Activated CD8-positive, alpha-beta T cell treated with anti-CD3 and anti-CD28 coated beads for 36 hours (primary cell): Measurements from ENCODE around the gene HSD17B1. TPM values are rescaled to one million over a fixed set of nuclear protein-coding genes. Genes with fewer than 3 reads are reported as not detected.
"Not testable (repeated sequence)": the region's sequence is repeated elsewhere in the genome, so short reads cannot be mapped to it uniquely, and the experiment has no call there.

ENCODE experiments used
- ATAC-seq: fragments of 200-7000 bp; cut with Tn5 transposase; one replicate; pipeline ENCODE4 v1.10.0; 2021; ENCODE audit warnings: mild to moderate bottlenecking, moderate library complexity
- CTCF ChIA-PET: fragments of 350-600 bp; sonication (Branson Sonifier 250); formaldehyde crosslinking; loops from one replicate; lab custom pipeline; 2021; ENCODE audit warnings: antibody characterized with exemption; lab: Charles Lee
- POLR2A ChIA-PET: fragments of 350-600 bp; sonication (Branson Sonifier 250); formaldehyde crosslinking; loops from one replicate; lab custom pipeline; 2021; ENCODE audit warnings: antibody characterized with exemption; lab: Charles Lee
- DNase-seq: peaks from one replicate; pipeline ENCODE4 v3.0.0-alpha.2; 2020
- H3K27ac Mint-ChIP-seq: one replicate; pipeline ENCODE4 v1.8.0; 2021; ENCODE audit warnings: mild to moderate bottlenecking, mixed read lengths
- H3K27me3 Mint-ChIP-seq: one replicate; pipeline ENCODE4 v1.8.0; 2021; ENCODE audit warnings: mixed read lengths
- H3K36me3 Mint-ChIP-seq: one replicate; pipeline ENCODE4 v1.8.0; 2021; ENCODE audit warnings: low read depth, mixed read lengths
- H3K4me1 Mint-ChIP-seq: one replicate; pipeline ENCODE4 v1.8.0; 2021; ENCODE audit warnings: low read depth, mixed read lengths
- H3K4me3 Mint-ChIP-seq: one replicate; pipeline ENCODE4 v1.8.0; 2021; ENCODE audit warnings: mild to moderate bottlenecking, moderate library complexity, mixed read lengths
- H3K9me3 Mint-ChIP-seq: one replicate; pipeline ENCODE4 v1.8.0; 2021; ENCODE audit warnings: mixed read lengths
- CTCF ChIP-seq: fragments of 200-600 bp; IDR thresholded peaks from one replicate; pipeline ENCODE4 v1.8.0; 2022; ENCODE audit warnings: antibody characterized with exemption, mild to moderate bottlenecking
- intact Hi-C: fragments of 100-400 bp; cut with micrococcal nuclease; formaldehyde crosslinking; loops from one replicate; pipeline ENCODE4 v1.10.0; 2022
- total RNA-seq, 2 experiments: library from RNA; stranded (reverse); gene quantifications; one replicate each; pipeline ENCODE4 v1.2.3, GENCODE V29; 2021

Gene HSD17B1
- total RNA-seq, 2 experiments from 2014 or later: 0.43 to 0.49 TPM

GRCh38 chr17:42538482-42538881 lies 14.2 kb upstream of the HSD17B1 start:
- peaks cover 31% of the 10 kb centered on the region for H3K4me1 Mint-ChIP-seq
- DNase-seq (no peak), ATAC-seq (no peak)
- no peak overlapping the region for H3K4me3 Mint-ChIP-seq
- CTCF ChIA-PET: interaction anchor here (0.5 to 1.4 kb wide), 2 partner anchors 11 to 52 kb away, joined by 3 to 5 read pairs; no protein-coding TSS in a partner anchor
- H3K27me3 Mint-ChIP-seq: no peaks in the 10 kb centered on the region
- no peak overlapping the region for H3K27ac Mint-ChIP-seq
- peaks cover 22% of the 10 kb centered on the region for H3K36me3 Mint-ChIP-seq
- POLR2A ChIA-PET: no interaction called here
- intact Hi-C loops: no loop called here
- no peaks in the 10 kb centered on the region for H3K9me3 Mint-ChIP-seq
- TF ChIP-seq CTCF: no peak

- CTCF ChIA-PET: interaction anchor here (0.8 to 2.0 kb wide), 8 partner anchors 10 to 218 kb away, joined by 3 to 6 read pairs (median 4); partner anchors contain the start of gene PSMC3IP
- Mint-ChIP-seq H3K36me3 (peaks cover 22% of the 10 kb centered on the region), H3K27ac (peak overlapping the region; percentile 39), H3K4me1 (peaks cover 27% of the 10 kb centered on the region), H3K4me3 (peak overlapping the region; percentile 28)
- DNase-seq, H3K9me3 Mint-ChIP-seq, H3K27me3 Mint-ChIP-seq, intact Hi-C loops, ATAC-seq: not testable (repeated sequence)
- POLR2A ChIA-PET: interaction anchor here (0.9 to 3.3 kb wide), 5 partner anchors 9 to 283 kb away, joined by 3 to 12 read pairs (median 5); partner anchors contain the start of genes BECN1 and PSMC3IP
Observed at GRCh38 chr17:42540558-42540957, 12.2 kb upstream of the HSD17B1 start.

- intact Hi-C loops: no loop called here
- TF ChIP-seq CTCF: no peak
- Mint-ChIP-seq H3K27me3 (no peaks in the 10 kb centered on the region), H3K36me3 (peaks cover 22% of the 10 kb centered on the region), H3K4me3 (peak overlapping the region; percentile 28), H3K27ac (peak overlapping the region; percentile 39), H3K9me3 (no peaks in the 10 kb centered on the region), H3K4me1 (peaks cover 25% of the 10 kb centered on the region)
- ChIA-PET CTCF (interaction anchor here (0.8 to 2.0 kb wide), 10 partner anchors 9 to 219 kb away, joined by 3 to 6 read pairs (median 4); partner anchors contain the start of gene PSMC3IP), POLR2A (interaction anchor here (0.6 to 3.3 kb wide), 6 partner anchors 10 to 283 kb away, joined by 3 to 12 read pairs (median 4); partner anchors contain the start of genes BECN1 and PSMC3IP)
- no peak for DNase-seq
- peak; percentile 29 for ATAC-seq
Observed at GRCh38 chr17:42541041-42541833, 11.5 kb upstream of the HSD17B1 start.

GRCh38 chr17:42543190-42544079 lies 9.3 kb upstream of the HSD17B1 start:
- Mint-ChIP-seq H3K27me3 (no peaks in the 10 kb centered on the region), H3K4me3 (no peak overlapping the region), H3K27ac (no peak overlapping the region), H3K9me3 (no peaks in the 10 kb centered on the region), H3K4me1 (peaks cover 17% of the 10 kb centered on the region), H3K36me3 (peaks cover 19% of the 10 kb centered on the region)
- intact Hi-C loops: no loop called here
- no peak for ATAC-seq
- POLR2A ChIA-PET: interaction anchor here (1.4 to 3.3 kb wide), 2 partner anchors 11 kb away, joined by 4 to 12 read pairs; no protein-coding TSS in a partner anchor
- TF ChIP-seq CTCF: no peak
- CTCF ChIA-PET: interaction anchor here (1.2 to 1.4 kb wide), 3 partner anchors 10 to 33 kb away, joined by 3 to 6 read pairs (median 4); no protein-coding TSS in a partner anchor
- DNase-seq: no peak

GRCh38 chr17:42544874-42545283 lies 7.8 kb upstream of the HSD17B1 start:
- Mint-ChIP-seq H3K27me3 (no peaks in the 10 kb centered on the region), H3K36me3 (peaks cover 13% of the 10 kb centered on the region), H3K9me3 (no peaks in the 10 kb centered on the region), H3K27ac (no peak overlapping the region), H3K4me1 (peaks cover 26% of the 10 kb centered on the region), H3K4me3 (no peak overlapping the region)
- DNase-seq (no peak), ATAC-seq (no peak)
- intact Hi-C loops: no loop called here
- no peak for TF ChIP-seq CTCF
- CTCF ChIA-PET: interaction anchor here (1.6 kb wide), 1 partner anchor 8 kb away, joined by 4 read pairs; no protein-coding TSS in a partner anchor
- POLR2A ChIA-PET: interaction anchor here (0.6 to 1.2 kb wide), 3 partner anchors 9 to 824 kb away, joined by 3 to 6 read pairs (median 4); partner anchors contain the start of gene NAGLU

GRCh38 chr17:42545755-42546505 lies 6.8 kb upstream of the HSD17B1 start:
- H3K4me3 Mint-ChIP-seq, DNase-seq, intact Hi-C loops, H3K27me3 Mint-ChIP-seq, H3K27ac Mint-ChIP-seq, H3K36me3 Mint-ChIP-seq, H3K9me3 Mint-ChIP-seq, ATAC-seq: not testable (repeated sequence)
- H3K4me1 Mint-ChIP-seq: peaks cover 20% of the 10 kb centered on the region
- CTCF ChIA-PET: interaction anchor here (1.6 kb wide), 1 partner anchor 9 kb away, joined by 4 read pairs; no protein-coding TSS in a partner anchor
- POLR2A ChIA-PET: interaction anchor here (0.6 to 1.2 kb wide), 3 partner anchors 10 to 825 kb away, joined by 3 to 6 read pairs (median 4); partner anchors contain the start of gene NAGLU
